Astrocyte (in vitro differentiated cells and primary cell): ENCODE data around the gene C1S.

Experiments
- CTCF ChIP-seq: IDR thresholded peaks from 2 replicates; pipeline ENCODE4 v1.5.1; 2011; ENCODE audit warnings: low read depth, mild to moderate bottlenecking, inconsistent platforms, low read length, moderate library complexity; ENCODE audit not compliant: insufficient read depth
- EZH2 ChIP-seq: IDR thresholded peaks from 2 replicates; pipeline ENCODE4 v1.6.1; 2012; ENCODE audit warnings: mild to moderate bottlenecking, low read length, inconsistent platforms; ENCODE audit not compliant: insufficient read depth

GRCh38 chr12:7093486-7093885 lies 33.0 kb downstream of the C1S start:
- no peak for TF ChIP-seq CTCF
- no peak for TF ChIP-seq EZH2
